Measurements from ENCODE around the gene ICAM5. TPM values are rescaled to one million over a fixed set of nuclear protein-coding genes. Genes with fewer than 3 reads are reported as not detected.
A peak's percentile ranks its signal among the peaks of the same experiment; 100 is the strongest.

ICAM5 gene
- total and polyA plus RNA-seq, 7 donors: 0.23 to 0.92 (median 0.69) TPM; not detected in 3

DNA sequence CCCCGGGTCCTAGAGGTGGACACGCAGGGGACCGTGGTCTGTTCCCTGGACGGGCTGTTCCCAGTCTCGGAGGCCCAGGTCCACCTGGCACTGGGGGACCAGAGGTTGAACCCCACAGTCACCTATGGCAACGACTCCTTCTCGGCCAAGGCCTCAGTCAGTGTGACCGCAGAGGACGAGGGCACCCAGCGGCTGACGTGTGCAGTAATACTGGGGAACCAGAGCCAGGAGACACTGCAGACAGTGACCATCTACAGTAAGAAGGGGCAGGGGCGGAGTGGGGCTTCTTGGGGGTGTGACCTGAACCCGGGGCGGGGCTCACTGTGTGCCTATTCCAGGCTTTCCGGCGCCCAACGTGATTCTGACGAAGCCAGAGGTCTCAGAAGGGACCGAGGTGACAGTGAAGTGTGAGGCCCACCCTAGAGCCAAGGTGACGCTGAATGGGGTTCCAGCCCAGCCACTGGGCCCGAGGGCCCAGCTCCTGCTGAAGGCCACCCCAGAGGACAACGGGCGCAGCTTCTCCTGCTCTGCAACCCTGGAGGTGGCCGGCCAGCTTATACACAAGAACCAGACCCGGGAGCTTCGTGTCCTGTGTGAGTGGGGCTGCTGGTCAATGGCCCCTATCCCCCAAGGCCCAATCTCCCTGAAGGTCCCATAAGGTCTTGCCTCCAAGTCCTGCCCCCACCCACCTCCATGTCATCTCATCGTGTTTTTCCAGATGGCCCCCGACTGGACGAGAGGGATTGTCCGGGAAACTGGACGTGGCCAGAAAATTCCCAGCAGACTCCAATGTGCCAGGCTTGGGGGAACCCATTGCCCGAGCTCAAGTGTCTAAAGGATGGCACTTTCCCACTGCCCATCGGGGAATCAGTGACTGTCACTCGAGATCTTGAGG is 5.4 kb upstream of the ICAM5 start:
- no peak overlapping the region for H3K4me3 ChIP-seq
- peaks cover 19 to 59% (median 29%) of the 10 kb centered on the region in 3 donors for H3K27me3 ChIP-seq
- TF ChIP-seq POLR2A (IDR thresholded peaks at IDR 0.05) (no peak), EP300 (IDR thresholded peaks at IDR 0.05) (no peak), POLR2AphosphoS5 (IDR thresholded peaks at IDR 0.05) (no peak)
- TF ChIP-seq, protein P1, sequence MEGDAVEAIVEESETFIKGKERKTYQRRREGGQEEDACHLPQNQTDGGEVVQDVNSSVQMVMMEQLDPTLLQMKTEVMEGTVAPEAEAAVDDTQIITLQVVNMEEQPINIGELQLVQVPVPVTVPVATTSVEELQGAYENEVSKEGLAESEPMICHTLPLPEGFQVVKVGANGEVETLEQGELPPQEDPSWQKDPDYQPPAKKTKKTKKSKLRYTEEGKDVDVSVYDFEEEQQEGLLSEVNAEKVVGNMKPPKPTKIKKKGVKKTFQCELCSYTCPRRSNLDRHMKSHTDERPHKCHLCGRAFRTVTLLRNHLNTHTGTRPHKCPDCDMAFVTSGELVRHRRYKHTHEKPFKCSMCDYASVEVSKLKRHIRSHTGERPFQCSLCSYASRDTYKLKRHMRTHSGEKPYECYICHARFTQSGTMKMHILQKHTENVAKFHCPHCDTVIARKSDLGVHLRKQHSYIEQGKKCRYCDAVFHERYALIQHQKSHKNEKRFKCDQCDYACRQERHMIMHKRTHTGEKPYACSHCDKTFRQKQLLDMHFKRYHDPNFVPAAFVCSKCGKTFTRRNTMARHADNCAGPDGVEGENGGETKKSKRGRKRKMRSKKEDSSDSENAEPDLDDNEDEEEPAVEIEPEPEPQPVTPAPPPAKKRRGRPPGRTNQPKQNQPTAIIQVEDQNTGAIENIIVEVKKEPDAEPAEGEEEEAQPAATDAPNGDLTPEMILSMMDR (IDR thresholded peaks at IDR 0.05): no peak
- H3K27ac ChIP-seq: no peak overlapping the region
- intact Hi-C loops (cut with DNase I): no loop called here
- no peaks in the 10 kb centered on the region for H3K9me3 ChIP-seq
- no peak for DNase-seq
- H3K4me1 ChIP-seq: peaks cover 0 to 22% (median 14%) of the 10 kb centered on the region in 4 donors
- peaks cover 0 to 9% (median 0%) of the 10 kb centered on the region in 4 donors for H3K36me3 ChIP-seq
- WGBS, 2 donors: 93 to 94% methylated on average over 34 of the region's 34 CpGs

DNA sequence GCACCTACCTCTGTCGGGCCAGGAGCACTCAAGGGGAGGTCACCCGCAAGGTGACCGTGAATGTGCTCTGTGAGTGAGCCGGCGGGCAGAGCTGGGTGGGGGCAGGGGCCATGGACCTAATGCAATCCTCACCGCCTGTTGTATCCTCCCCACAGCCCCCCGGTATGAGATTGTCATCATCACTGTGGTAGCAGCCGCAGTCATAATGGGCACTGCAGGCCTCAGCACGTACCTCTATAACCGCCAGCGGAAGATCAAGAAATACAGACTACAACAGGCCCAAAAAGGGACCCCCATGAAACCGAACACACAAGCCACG is 4.8 kb upstream of the ICAM5 start:
- 96 to 98% methylated on average over 13 of the region's 13 CpGs for WGBS, 2 donors
- Histone ChIP-seq H3K4me1 (peaks cover 0 to 28% (median 20%) of the 10 kb centered on the region in 4 donors), H3K36me3 (peaks cover 0 to 9% (median 0%) of the 10 kb centered on the region in 4 donors), H3K9me3 (no peaks in the 10 kb centered on the region), H3K27me3 (peaks cover 25 to 65% (median 35%) of the 10 kb centered on the region in 3 donors), H3K4me3 (no peak overlapping the region), H3K27ac (no peak overlapping the region)
- intact Hi-C loops (cut with DNase I): no loop called here
- DNase-seq: no peak
- TF ChIP-seq, protein P1 (IDR thresholded peaks at IDR 0.05): no peak
- no peak for TF ChIP-seq EP300 (IDR thresholded peaks at IDR 0.05)
- no peak for TF ChIP-seq POLR2A (IDR thresholded peaks at IDR 0.05)
- no peak for TF ChIP-seq POLR2AphosphoS5 (IDR thresholded peaks at IDR 0.05)

DNA sequence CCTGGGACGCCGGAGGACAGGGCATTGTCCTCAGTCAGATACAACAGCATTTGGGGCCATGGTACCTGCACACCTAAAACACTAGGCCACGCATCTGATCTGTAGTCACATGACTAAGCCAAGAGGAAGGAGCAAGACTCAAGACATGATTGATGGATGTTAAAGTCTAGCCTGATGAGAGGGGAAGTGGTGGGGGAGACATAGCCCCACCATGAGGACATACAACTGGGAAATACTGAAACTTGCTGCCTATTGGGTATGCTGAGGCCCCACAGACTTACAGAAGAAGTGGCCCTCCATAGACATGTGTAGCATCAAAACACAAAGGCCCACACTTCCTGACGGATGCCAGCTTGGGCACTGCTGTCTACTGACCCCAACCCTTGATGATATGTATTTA is 4.4 kb upstream of the ICAM5 start:
- peaks cover 30 to 70% (median 40%) of the 10 kb centered on the region in 3 donors for H3K27me3 ChIP-seq
- H3K4me3 ChIP-seq: no peak overlapping the region
- intact Hi-C loops (cut with DNase I): no loop called here
- WGBS, 2 donors: 91 to 93% methylated on average over 4 of the region's 4 CpGs
- DNase-seq: no peak
- H3K4me1 ChIP-seq: peaks cover 0 to 33% (median 25%) of the 10 kb centered on the region in 4 donors
- H3K36me3 ChIP-seq: peaks cover 0 to 9% (median 0%) of the 10 kb centered on the region in 4 donors
- no peaks in the 10 kb centered on the region for H3K9me3 ChIP-seq
- H3K27ac ChIP-seq: no peak overlapping the region
- TF ChIP-seq POLR2AphosphoS5 (IDR thresholded peaks at IDR 0.05) (no peak), POLR2A (IDR thresholded peaks at IDR 0.05) (no peak), EP300 (IDR thresholded peaks at IDR 0.05) (no peak)
- TF ChIP-seq, protein P1 (IDR thresholded peaks at IDR 0.05): no peak

DNA sequence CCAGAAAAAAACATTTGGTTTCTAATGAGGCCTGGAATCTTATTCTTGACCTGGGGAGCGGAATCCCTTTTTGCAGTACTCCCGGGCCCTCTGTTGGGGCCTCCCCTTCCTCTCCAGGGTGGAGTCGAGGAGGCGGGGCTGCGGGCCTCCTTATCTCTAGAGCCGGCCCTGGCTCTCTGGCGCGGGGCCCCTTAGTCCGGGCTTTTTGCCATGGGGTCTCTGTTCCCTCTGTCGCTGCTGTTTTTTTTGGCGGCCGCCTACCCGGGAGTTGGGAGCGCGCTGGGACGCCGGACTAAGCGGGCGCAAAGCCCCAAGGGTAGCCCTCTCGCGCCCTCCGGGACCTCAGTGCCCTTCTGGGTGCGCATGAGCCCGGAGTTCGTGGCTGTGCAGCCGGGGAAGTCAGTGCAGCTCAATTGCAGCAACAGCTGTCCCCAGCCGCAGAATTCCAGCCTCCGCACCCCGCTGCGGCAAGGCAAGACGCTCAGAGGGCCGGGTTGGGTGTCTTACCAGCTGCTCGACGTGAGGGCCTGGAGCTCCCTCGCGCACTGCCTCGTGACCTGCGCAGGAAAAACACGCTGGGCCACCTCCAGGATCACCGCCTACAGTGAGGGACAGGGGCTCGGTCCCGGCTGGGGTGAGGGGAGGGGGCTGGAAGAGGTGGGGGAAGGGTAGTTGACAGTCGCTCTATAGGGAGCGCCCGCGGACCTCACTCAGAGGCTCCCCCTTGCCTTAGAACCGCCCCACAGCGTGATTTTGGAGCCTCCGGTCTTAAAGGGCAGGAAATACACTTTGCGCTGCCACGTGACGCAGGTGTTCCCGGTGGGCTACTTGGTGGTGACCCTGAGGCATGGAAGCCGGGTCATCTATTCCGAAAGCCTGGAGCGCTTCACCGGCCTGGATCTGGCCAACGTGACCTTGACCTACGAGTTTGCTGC is 2.7 kb upstream of the ICAM5 start, which contains the start of gene ICAM4:
ICAM4 (plus strand) TSS at position 153 of the 935 bp plus-strand sequence; CDS start at position 211, 58 bp downstream.
- peaks cover 0 to 50% (median 41%) of the 10 kb centered on the region in 4 donors for H3K4me1 ChIP-seq
- H3K27me3 ChIP-seq: peaks cover 45 to 87% (median 57%) of the 10 kb centered on the region in 3 donors
- intact Hi-C loops (cut with DNase I): no loop called here
- H3K36me3 ChIP-seq: peaks cover 0 to 9% (median 0%) of the 10 kb centered on the region in 4 donors
- TF ChIP-seq EP300 (IDR thresholded peaks at IDR 0.05): no peak
- TF ChIP-seq, protein P1 (IDR thresholded peaks at IDR 0.05): no peak
- TF ChIP-seq POLR2A (IDR thresholded peaks at IDR 0.05): no peak
- no peak for TF ChIP-seq POLR2AphosphoS5 (IDR thresholded peaks at IDR 0.05)
- no peaks in the 10 kb centered on the region for H3K9me3 ChIP-seq
- DNase-seq: no peak
- H3K4me3 ChIP-seq: peak within 1 kb of the TSS in 2 of 4 donors; percentile 7 to 11
- 3 to 5% methylated on average over 59 of the region's 59 CpGs for WGBS, 2 donors
- no peak within 1 kb of the TSS for H3K27ac ChIP-seq
